ENCODE data around the gene BEST4. TPM values are rescaled to one million over a fixed set of nuclear protein-coding genes. Genes with fewer than 3 reads are reported as not detected.

Gene BEST4
- total RNA-seq, 1 experiment from 2014 or later = not detected

Other genes with a start within 250 kb of the BEST4 start
- gene TMEM53, start 113.7 kb downstream of the BEST4 start, total RNA-seq (2014; rRNA removed) = 5.9 and 8.8 TPM in 2 replicates
- gene ARMH1, start 113.5 kb downstream of the BEST4 start, total RNA-seq (2014; rRNA removed) = not detected in 2 replicates
- gene RNU5D-1, start 57.0 kb downstream of the BEST4 start, total RNA-seq (2014; rRNA removed) = not detected in 2 replicates
- 95.3 and 99.3 TPM in 2 replicates for gene KIF2C, start 48.3 kb downstream of the BEST4 start, total RNA-seq (2014; rRNA removed)
- 2,019 and 2,069 TPM in 2 replicates for gene RPS8, start 12.6 kb downstream of the BEST4 start, total RNA-seq (2014; rRNA removed)
- gene PLK3, start 12.2 kb upstream of the BEST4 start, total RNA-seq (2014; rRNA removed) = 27.7 and 33.7 TPM in 2 replicates
- gene DYNLT4, start 19.2 kb upstream of the BEST4 start, total RNA-seq (2014; rRNA removed) = 0.19 TPM in 1 of 2 replicates, not detected in the other
- 2.1 and 8.2 TPM in 2 replicates for gene BTBD19, start 20.4 kb upstream of the BEST4 start, total RNA-seq (2014; rRNA removed)
- gene PTCH2, start 55.1 kb upstream of the BEST4 start, total RNA-seq (2014; rRNA removed) = under 0.01 TPM in 1 of 2 replicates, not detected in the other
- 42.5 and 47.9 TPM in 2 replicates for gene EIF2B3, start 198.4 kb upstream of the BEST4 start, total RNA-seq (2014; rRNA removed)
- gene HECTD3, start 223.2 kb upstream of the BEST4 start, total RNA-seq (2014; rRNA removed) = 39.2 and 40.8 TPM in 2 replicates
- 122 and 124 TPM in 2 replicates for gene UROD, start 224.1 kb upstream of the BEST4 start, total RNA-seq (2014; rRNA removed)